GM12891 (cell line): Measurements from ENCODE around the gene NPNT.

ENCODE experiments used
- PAX5 ChIP-seq: IDR thresholded peaks from 2 replicates; pipeline ENCODE4 v1.6.1; 2011; ENCODE audit warnings: low read length, moderate library complexity, mild to moderate bottlenecking; ENCODE audit not compliant: insufficient read depth, severe bottlenecking
- POLR2A ChIP-seq: IDR thresholded peaks from 2 replicates; pipeline ENCODE4 v1.6.1; 2011; ENCODE audit warnings: low read depth, low read length, control low read depth
- POLR2AphosphoS5 ChIP-seq: IDR thresholded peaks from 2 replicates; pipeline ENCODE4 v1.6.1; 2011; ENCODE audit warnings: low read depth, low read length, control low read depth
- SPI1 ChIP-seq: IDR thresholded peaks from 2 replicates; pipeline ENCODE4 v1.6.1; 2011; ENCODE audit warnings: low read depth, low read length, control low read depth
- TAF1 ChIP-seq: IDR thresholded peaks from 2 replicates; pipeline ENCODE4 v1.6.1; 2011; ENCODE audit warnings: low read depth, low read length, control low read depth

- TF ChIP-seq POLR2A (no peak), POLR2AphosphoS5 (no peak), PAX5 (no peak), TAF1 (no peak), SPI1 (no peak)
These were observed 68.5 kb downstream of the NPNT start for GRCh38 chr4:105963461-105964400.
